ENCODE data around the gene YPEL5.
"Not testable (repeated sequence)": the region's sequence is repeated elsewhere in the genome, so short reads cannot be mapped to it uniquely, and the experiment has no call there.

Gene YPEL5

GRCh38 chr2:30146337-30147195 lies at the start of gene YPEL5:
TSS of gene YPEL5 (plus strand) at chr2:30147007. CDS start at chr2:30156652, 9,645 bp downstream.
- no peaks in the 10 kb centered on the region for H3K9me3 ChIP-seq (ENCODE audit: control insufficient read depth in 2 of 2, low read length in 2 of 2)
- peaks cover 17 to 33% of the 10 kb centered on the region in 2 donors for H3K4me1 ChIP-seq (ENCODE audit: control insufficient read depth in 2 of 2, insufficient read depth in 2 of 2, low read length in 2 of 2)
- H3K27me3 ChIP-seq (ENCODE audit: control insufficient read depth in 2 of 2, insufficient read depth in 2 of 2, low read length in 2 of 2): no peaks in the 10 kb centered on the region
- H3K9ac ChIP-seq (ENCODE audit: low read depth in 1 of 2, low read length in 2 of 2): peak within 1 kb of the TSS; percentile 92 to 99
- peaks cover 7 to 9% of the 10 kb centered on the region in 2 donors for H3K36me3 ChIP-seq (ENCODE audit: control insufficient read depth in 2 of 2, insufficient read depth in 2 of 2, low read length in 2 of 2)
- peak within 1 kb of the TSS; percentile 98 for H3K27ac ChIP-seq (ENCODE audit: low read depth in 2 of 2, low read length in 2 of 2)
- peak within 1 kb of the TSS; percentile 78 to 85 for H3K4me3 ChIP-seq (ENCODE audit: low read length in 2 of 2)

GRCh38 chr2:30098266-30099005 lies 48.4 kb upstream of the YPEL5 start:
- Histone ChIP-seq H3K27ac (ENCODE audit: low read depth in 2 of 2, low read length in 2 of 2) (no peak overlapping the region), H3K4me3 (ENCODE audit: low read length in 2 of 2) (no peak overlapping the region), H3K27me3 (ENCODE audit: control insufficient read depth in 2 of 2, insufficient read depth in 2 of 2, low read length in 2 of 2) (peaks cover 4 to 7% of the 10 kb centered on the region in 2 donors), H3K4me1 (ENCODE audit: control insufficient read depth in 2 of 2, insufficient read depth in 2 of 2, low read length in 2 of 2) (no peaks in the 10 kb centered on the region), H3K9ac (ENCODE audit: low read depth in 1 of 2, low read length in 2 of 2) (no peak overlapping the region), H3K36me3 (ENCODE audit: control insufficient read depth in 2 of 2, insufficient read depth in 2 of 2, low read length in 2 of 2) (no peaks in the 10 kb centered on the region), H3K9me3 (ENCODE audit: control insufficient read depth in 2 of 2, low read length in 2 of 2) (no peaks in the 10 kb centered on the region)

GRCh38 chr2:30099366-30099765 lies 47.4 kb upstream of the YPEL5 start:
- H3K9ac ChIP-seq (ENCODE audit: low read depth in 1 of 2, low read length in 2 of 2); H3K4me3 ChIP-seq (ENCODE audit: low read length in 2 of 2); H3K27ac ChIP-seq (ENCODE audit: low read depth in 2 of 2, low read length in 2 of 2); H3K27me3 ChIP-seq (ENCODE audit: control insufficient read depth in 2 of 2, insufficient read depth in 2 of 2, low read length in 2 of 2); H3K9me3 ChIP-seq (ENCODE audit: control insufficient read depth in 2 of 2, low read length in 2 of 2); H3K4me1 ChIP-seq (ENCODE audit: control insufficient read depth in 2 of 2, insufficient read depth in 2 of 2, low read length in 2 of 2); H3K36me3 ChIP-seq (ENCODE audit: control insufficient read depth in 2 of 2, insufficient read depth in 2 of 2, low read length in 2 of 2): not testable (repeated sequence)

GRCh38 chr2:30100691-30101090 lies 46.1 kb upstream of the YPEL5 start:
- not testable (repeated sequence) for H3K27me3 ChIP-seq (ENCODE audit: control insufficient read depth in 2 of 2, insufficient read depth in 2 of 2, low read length in 2 of 2); H3K9me3 ChIP-seq (ENCODE audit: control insufficient read depth in 2 of 2, low read length in 2 of 2)

GRCh38 chr2:30104307-30104706 lies 42.5 kb upstream of the YPEL5 start:
- H3K9me3 ChIP-seq (ENCODE audit: control insufficient read depth in 2 of 2, low read length in 2 of 2): no peaks in the 10 kb centered on the region
- no peaks in the 10 kb centered on the region for H3K27me3 ChIP-seq (ENCODE audit: control insufficient read depth in 2 of 2, insufficient read depth in 2 of 2, low read length in 2 of 2)
- no peaks in the 10 kb centered on the region for H3K4me1 ChIP-seq (ENCODE audit: control insufficient read depth in 2 of 2, insufficient read depth in 2 of 2, low read length in 2 of 2)
- no peaks in the 10 kb centered on the region for H3K36me3 ChIP-seq (ENCODE audit: control insufficient read depth in 2 of 2, insufficient read depth in 2 of 2, low read length in 2 of 2)
- H3K27ac ChIP-seq (ENCODE audit: low read depth in 2 of 2, low read length in 2 of 2): no peak overlapping the region
- no peak overlapping the region for H3K4me3 ChIP-seq (ENCODE audit: low read length in 2 of 2)
- H3K9ac ChIP-seq (ENCODE audit: low read depth in 1 of 2, low read length in 2 of 2): no peak overlapping the region

More at GRCh38 chr2:30100691-30101090, 46.1 kb upstream of the YPEL5 start:
- not testable (repeated sequence) for H3K4me1 ChIP-seq (ENCODE audit: control insufficient read depth in 2 of 2, insufficient read depth in 2 of 2, low read length in 2 of 2); H3K27ac ChIP-seq (ENCODE audit: low read depth in 2 of 2, low read length in 2 of 2); H3K36me3 ChIP-seq (ENCODE audit: control insufficient read depth in 2 of 2, insufficient read depth in 2 of 2, low read length in 2 of 2); H3K4me3 ChIP-seq (ENCODE audit: low read length in 2 of 2); H3K9ac ChIP-seq (ENCODE audit: low read depth in 1 of 2, low read length in 2 of 2)

GRCh38 chr2:30105556-30105955 lies 41.3 kb upstream of the YPEL5 start:
- no peak overlapping the region for H3K27ac ChIP-seq (ENCODE audit: low read depth in 2 of 2, low read length in 2 of 2)
- H3K36me3 ChIP-seq (ENCODE audit: control insufficient read depth in 2 of 2, insufficient read depth in 2 of 2, low read length in 2 of 2): no peaks in the 10 kb centered on the region
- H3K4me1 ChIP-seq (ENCODE audit: control insufficient read depth in 2 of 2, insufficient read depth in 2 of 2, low read length in 2 of 2): no peaks in the 10 kb centered on the region
- H3K27me3 ChIP-seq (ENCODE audit: control insufficient read depth in 2 of 2, insufficient read depth in 2 of 2, low read length in 2 of 2): no peaks in the 10 kb centered on the region
- no peaks in the 10 kb centered on the region for H3K9me3 ChIP-seq (ENCODE audit: control insufficient read depth in 2 of 2, low read length in 2 of 2)
- H3K9ac ChIP-seq (ENCODE audit: low read depth in 1 of 2, low read length in 2 of 2): no peak overlapping the region
- no peak overlapping the region for H3K4me3 ChIP-seq (ENCODE audit: low read length in 2 of 2)

- H3K9ac ChIP-seq (ENCODE audit: low read depth in 1 of 2, low read length in 2 of 2): no peak overlapping the region
- no peak overlapping the region for H3K27ac ChIP-seq (ENCODE audit: low read depth in 2 of 2, low read length in 2 of 2)
- no peaks in the 10 kb centered on the region for H3K36me3 ChIP-seq (ENCODE audit: control insufficient read depth in 2 of 2, insufficient read depth in 2 of 2, low read length in 2 of 2)
- no peaks in the 10 kb centered on the region for H3K4me1 ChIP-seq (ENCODE audit: control insufficient read depth in 2 of 2, insufficient read depth in 2 of 2, low read length in 2 of 2)
- H3K9me3 ChIP-seq (ENCODE audit: control insufficient read depth in 2 of 2, low read length in 2 of 2): no peaks in the 10 kb centered on the region
- H3K27me3 ChIP-seq (ENCODE audit: control insufficient read depth in 2 of 2, insufficient read depth in 2 of 2, low read length in 2 of 2): no peaks in the 10 kb centered on the region
- H3K4me3 ChIP-seq (ENCODE audit: low read length in 2 of 2): no peak overlapping the region
These were observed 40.3 kb upstream of the YPEL5 start for GRCh38 chr2:30106543-30106942.

GRCh38 chr2:30108192-30108591 lies 38.6 kb upstream of the YPEL5 start:
- Histone ChIP-seq H3K9ac (ENCODE audit: low read depth in 1 of 2, low read length in 2 of 2) (no peak overlapping the region), H3K4me3 (ENCODE audit: low read length in 2 of 2) (no peak overlapping the region), H3K9me3 (ENCODE audit: control insufficient read depth in 2 of 2, low read length in 2 of 2) (no peaks in the 10 kb centered on the region), H3K4me1 (ENCODE audit: control insufficient read depth in 2 of 2, insufficient read depth in 2 of 2, low read length in 2 of 2) (no peaks in the 10 kb centered on the region), H3K27ac (ENCODE audit: low read depth in 2 of 2, low read length in 2 of 2) (no peak overlapping the region), H3K27me3 (ENCODE audit: control insufficient read depth in 2 of 2, insufficient read depth in 2 of 2, low read length in 2 of 2) (no peaks in the 10 kb centered on the region), H3K36me3 (ENCODE audit: control insufficient read depth in 2 of 2, insufficient read depth in 2 of 2, low read length in 2 of 2) (no peaks in the 10 kb centered on the region)

- H3K9me3 ChIP-seq (ENCODE audit: control insufficient read depth in 2 of 2, low read length in 2 of 2): no peaks in the 10 kb centered on the region
- no peaks in the 10 kb centered on the region for H3K4me1 ChIP-seq (ENCODE audit: control insufficient read depth in 2 of 2, insufficient read depth in 2 of 2, low read length in 2 of 2)
- H3K4me3 ChIP-seq (ENCODE audit: low read length in 2 of 2): no peak overlapping the region
- H3K9ac ChIP-seq (ENCODE audit: low read depth in 1 of 2, low read length in 2 of 2): no peak overlapping the region
- H3K36me3 ChIP-seq (ENCODE audit: control insufficient read depth in 2 of 2, insufficient read depth in 2 of 2, low read length in 2 of 2): no peaks in the 10 kb centered on the region
- no peaks in the 10 kb centered on the region for H3K27me3 ChIP-seq (ENCODE audit: control insufficient read depth in 2 of 2, insufficient read depth in 2 of 2, low read length in 2 of 2)
- no peak overlapping the region for H3K27ac ChIP-seq (ENCODE audit: low read depth in 2 of 2, low read length in 2 of 2)
These were observed 38.0 kb upstream of the YPEL5 start for GRCh38 chr2:30108851-30109250.

GRCh38 chr2:30109856-30110255 lies 37.0 kb upstream of the YPEL5 start:
- no peak overlapping the region for H3K27ac ChIP-seq (ENCODE audit: low read depth in 2 of 2, low read length in 2 of 2)
- H3K9me3 ChIP-seq (ENCODE audit: control insufficient read depth in 2 of 2, low read length in 2 of 2): no peaks in the 10 kb centered on the region
- H3K27me3 ChIP-seq (ENCODE audit: control insufficient read depth in 2 of 2, insufficient read depth in 2 of 2, low read length in 2 of 2): no peaks in the 10 kb centered on the region
- no peak overlapping the region for H3K9ac ChIP-seq (ENCODE audit: low read depth in 1 of 2, low read length in 2 of 2)
- no peaks in the 10 kb centered on the region for H3K36me3 ChIP-seq (ENCODE audit: control insufficient read depth in 2 of 2, insufficient read depth in 2 of 2, low read length in 2 of 2)
- H3K4me3 ChIP-seq (ENCODE audit: low read length in 2 of 2): no peak overlapping the region
- no peaks in the 10 kb centered on the region for H3K4me1 ChIP-seq (ENCODE audit: control insufficient read depth in 2 of 2, insufficient read depth in 2 of 2, low read length in 2 of 2)

Measured in mucosa of rectum (tissue), 2 donors.